ENCODE measurements around the gene HSDL1.

The HSDL1 gene

DNA sequence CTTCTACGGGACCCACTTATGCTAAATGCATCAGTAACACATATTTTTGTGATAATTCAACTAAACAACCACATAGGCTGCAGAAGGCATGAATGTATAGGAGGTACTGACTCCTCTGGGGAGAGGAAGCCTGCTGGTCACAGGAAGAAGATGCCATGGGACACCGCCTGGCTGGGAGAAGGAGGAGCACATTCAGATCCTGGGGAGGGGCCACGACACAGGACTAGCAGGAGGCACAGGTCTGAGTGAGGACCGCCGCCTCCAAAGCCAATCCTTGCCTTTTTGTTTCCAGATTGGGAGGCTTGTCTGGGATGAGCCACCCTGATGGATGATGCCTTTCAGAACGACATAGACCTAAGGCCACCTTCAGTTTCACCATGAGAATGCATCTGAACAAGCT is 62.9 kb downstream of the HSDL1 start:
- H3K4me1 Mint-ChIP-seq (ENCODE audit: low read depth) = peaks cover 20% of the 10 kb centered on the region
- H3K9me3 Mint-ChIP-seq = no peaks in the 10 kb centered on the region
- H3K4me3 Mint-ChIP-seq = no peak overlapping the region
- peaks cover 54% of the 10 kb centered on the region for H3K36me3 Mint-ChIP-seq (ENCODE audit: low read depth)
- no peak for DNase-seq (ENCODE audit: low spot score)
- no peaks in the 10 kb centered on the region for H3K27me3 Mint-ChIP-seq (ENCODE audit: low read depth)
- H3K27ac Mint-ChIP-seq = no peak overlapping the region

GRCh38 chr16:84081446-84081989 is 63.5 kb downstream of the HSDL1 start:
- peaks cover 15% of the 10 kb centered on the region for H3K4me1 Mint-ChIP-seq (ENCODE audit: low read depth)
- peaks cover 49% of the 10 kb centered on the region for H3K36me3 Mint-ChIP-seq (ENCODE audit: low read depth)
- no peaks in the 10 kb centered on the region for H3K9me3 Mint-ChIP-seq
- H3K27me3 Mint-ChIP-seq (ENCODE audit: low read depth) = no peaks in the 10 kb centered on the region
- no peak for DNase-seq (ENCODE audit: low spot score)
- no peak overlapping the region for H3K4me3 Mint-ChIP-seq
- H3K27ac Mint-ChIP-seq = no peak overlapping the region

DNA sequence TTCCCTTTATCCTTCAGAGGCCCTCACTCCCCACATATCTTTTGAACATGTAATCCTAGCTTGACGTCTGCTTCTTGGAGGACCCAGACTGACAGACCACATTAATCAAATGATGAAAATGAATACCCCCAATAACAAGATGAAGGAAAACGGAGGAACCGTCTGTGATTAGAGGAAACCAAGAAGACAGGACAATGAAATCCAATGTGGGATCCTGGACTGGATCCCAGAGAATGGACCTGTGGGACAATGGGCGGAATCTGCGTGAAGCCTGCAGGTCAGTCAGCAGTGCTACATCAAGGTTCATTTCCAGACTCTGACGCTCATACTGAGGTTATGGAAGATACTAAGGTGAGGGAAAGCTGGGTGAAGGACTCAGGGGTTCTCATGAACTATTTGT is 64.2 kb downstream of the HSDL1 start:
- H3K27me3 Mint-ChIP-seq (ENCODE audit: low read depth) = no peaks in the 10 kb centered on the region
- H3K4me3 Mint-ChIP-seq = no peak overlapping the region
- no peak overlapping the region for H3K27ac Mint-ChIP-seq
- H3K36me3 Mint-ChIP-seq (ENCODE audit: low read depth) = peaks cover 44% of the 10 kb centered on the region
- peaks cover 8% of the 10 kb centered on the region for H3K4me1 Mint-ChIP-seq (ENCODE audit: low read depth)
- no peaks in the 10 kb centered on the region for H3K9me3 Mint-ChIP-seq
- no peak for DNase-seq (ENCODE audit: low spot score)

DNA sequence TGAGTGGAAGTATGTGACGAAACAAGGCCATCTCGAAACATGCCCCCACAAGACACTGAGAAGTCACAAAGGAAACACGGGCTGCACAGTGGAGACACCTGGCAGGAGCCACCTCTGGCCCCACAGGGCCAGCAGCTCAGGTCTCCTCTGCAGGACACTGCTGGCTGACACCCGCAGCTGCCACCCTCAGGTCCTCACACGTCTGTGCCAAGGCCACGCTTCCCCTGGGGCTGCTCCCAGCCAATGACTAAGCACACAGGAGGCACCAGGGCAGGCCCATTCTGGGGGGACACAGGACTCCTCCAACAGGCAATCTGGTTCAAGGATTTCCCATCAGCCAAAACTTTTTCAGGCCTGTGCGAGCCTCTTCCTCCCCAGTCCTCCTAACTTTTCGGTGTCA is 64.6 kb downstream of the HSDL1 start:
- Mint-ChIP-seq H3K36me3 (ENCODE audit: low read depth) (peaks cover 45% of the 10 kb centered on the region), H3K9me3 (no peaks in the 10 kb centered on the region), H3K27me3 (ENCODE audit: low read depth) (no peaks in the 10 kb centered on the region), H3K4me1 (ENCODE audit: low read depth) (peaks cover 7% of the 10 kb centered on the region), H3K27ac (no peak overlapping the region), H3K4me3 (no peak overlapping the region)
- no peak for DNase-seq (ENCODE audit: low spot score)

GRCh38 chr16:84079664-84080063 is 65.3 kb downstream of the HSDL1 start:
- no peaks in the 10 kb centered on the region for H3K27me3 Mint-ChIP-seq (ENCODE audit: low read depth)
- no peak overlapping the region for H3K27ac Mint-ChIP-seq
- H3K4me1 Mint-ChIP-seq (ENCODE audit: low read depth) = peaks cover 3% of the 10 kb centered on the region
- no peaks in the 10 kb centered on the region for H3K9me3 Mint-ChIP-seq
- no peak for DNase-seq (ENCODE audit: low spot score)
- H3K36me3 Mint-ChIP-seq (ENCODE audit: low read depth) = peaks cover 42% of the 10 kb centered on the region
- no peak overlapping the region for H3K4me3 Mint-ChIP-seq

- Mint-ChIP-seq H3K4me3 (no peak overlapping the region), H3K27ac (no peak overlapping the region), H3K4me1 (ENCODE audit: low read depth) (peaks cover 2% of the 10 kb centered on the region), H3K9me3 (no peaks in the 10 kb centered on the region), H3K36me3 (ENCODE audit: low read depth) (peaks cover 40% of the 10 kb centered on the region), H3K27me3 (ENCODE audit: low read depth) (no peaks in the 10 kb centered on the region)
- no peak for DNase-seq (ENCODE audit: low spot score)
These were observed 69.6 kb downstream of the HSDL1 start for GRCh38 chr16:84075376-84075775.

DNA sequence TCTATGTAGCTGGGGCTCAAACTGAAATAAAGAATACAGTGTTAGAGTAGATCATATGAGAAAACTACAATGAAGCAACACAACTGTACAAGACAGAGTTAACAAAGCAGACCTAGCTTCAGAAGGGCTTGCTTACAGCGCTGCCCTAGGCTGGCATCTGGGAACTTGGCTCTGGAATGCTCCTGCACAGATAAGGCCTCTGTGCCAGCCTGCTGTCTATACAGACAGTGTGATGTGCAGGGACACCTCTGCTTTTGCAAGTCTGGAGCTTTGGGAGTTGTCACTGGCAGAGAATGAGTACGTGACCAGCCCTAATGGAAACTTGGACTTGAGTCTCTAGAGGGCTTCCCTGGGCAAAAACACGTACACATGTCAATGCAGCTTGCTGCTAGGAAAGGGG is 70.3 kb downstream of the HSDL1 start:
- no peaks in the 10 kb centered on the region for H3K27me3 Mint-ChIP-seq (ENCODE audit: low read depth)
- no peak overlapping the region for H3K4me3 Mint-ChIP-seq
- H3K9me3 Mint-ChIP-seq = no peaks in the 10 kb centered on the region
- H3K4me1 Mint-ChIP-seq (ENCODE audit: low read depth) = peaks cover 2% of the 10 kb centered on the region
- DNase-seq (ENCODE audit: low spot score) = no peak
- no peak overlapping the region for H3K27ac Mint-ChIP-seq
- peaks cover 37% of the 10 kb centered on the region for H3K36me3 Mint-ChIP-seq (ENCODE audit: low read depth)

Data from T-helper 2 cell treated with Interferon-gamma antibody and Interleukin-4, amounts not matched to agents 5 μg/mL and 100 μg/mL, for 36 hours (primary cell).